ENCODE results near the gene MEOX1. TPM values are rescaled to one million over a fixed set of nuclear protein-coding genes. Genes with fewer than 3 reads are reported as not detected.

MEOX1 gene
- total and polyA plus RNA-seq, 2 of the 8 experiments (the other 6 are each of a cell fraction or from before 2014, with no cell fraction given), result not detected

DNA sequence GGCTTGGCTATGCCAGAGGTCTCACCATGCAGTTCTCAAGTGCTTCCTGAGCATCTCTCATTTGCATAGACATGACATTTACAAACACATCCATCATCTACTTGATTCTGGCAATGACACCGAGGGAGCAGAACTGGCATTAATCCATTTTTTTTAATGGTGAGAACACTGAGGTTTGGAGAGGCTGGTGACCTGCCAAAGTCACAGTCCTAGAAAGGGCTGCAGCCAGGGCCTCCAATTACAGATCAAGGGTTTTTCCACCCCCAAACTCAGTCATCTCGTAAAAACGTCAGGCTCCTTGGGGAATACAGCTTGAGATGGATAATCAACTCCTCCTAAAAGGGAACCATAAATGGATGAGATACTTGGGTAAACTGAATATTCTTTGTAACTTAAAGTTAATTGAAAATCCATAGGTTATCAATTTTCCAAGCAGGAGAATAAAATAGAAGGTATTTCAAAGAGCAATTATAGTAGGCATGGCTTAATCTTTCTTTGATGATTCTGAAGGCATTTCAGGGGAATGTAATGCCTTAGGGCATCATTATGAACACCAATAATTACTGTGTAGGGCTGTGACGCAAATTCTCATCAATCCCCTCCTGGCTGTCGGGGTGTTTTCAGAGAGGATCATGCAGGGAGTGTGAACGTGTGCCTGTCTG is 9.4 kb upstream of the MEOX1 start (continued):
- TF ChIP-seq RBBP5 (IDR thresholded peaks at IDR 0.05; ENCODE audit: borderline replicate concordance, low read depth, low read length), result no peak
- TF ChIP-seq RFX5 (IDR thresholded peaks at IDR 0.05; ENCODE audit: borderline replicate concordance, low read depth, low read length), result no peak
- no peak for TF ChIP-seq ZNF274 (IDR thresholded peaks at IDR 0.05; ENCODE audit: borderline replicate concordance, extremely low read depth, low read length)
- TF ChIP-seq TCF12 (IDR thresholded peaks at IDR 0.05; ENCODE audit: low read depth, low read length), result no peak
